Neural crest cell (in vitro differentiated cells): Measurements from ENCODE around the gene MITD1. TPM values are rescaled to one million over a fixed set of nuclear protein-coding genes. Genes with fewer than 3 reads are reported as not detected.
A peak's percentile ranks its signal among the peaks of the same experiment; 100 is the strongest.
"Not testable (repeated sequence)": the region's sequence is repeated elsewhere in the genome, so short reads cannot be mapped to it uniquely, and the experiment has no call there.

ENCODE experiments used
- DNase-seq: peaks from one replicate; pipeline ENCODE4 v3.0.0; 2021; ENCODE audit warnings: low read depth, mixed read lengths, low spot score
- H3K27ac Mint-ChIP-seq: one replicate; pipeline ENCODE4 v1.8.0; 2021; ENCODE audit warnings: mild to moderate bottlenecking, mixed read lengths; ENCODE audit not compliant: unreplicated experiment
- H3K27me3 Mint-ChIP-seq: 2 replicates; pipeline ENCODE4 v1.8.0; 2021; ENCODE audit warnings: low read depth, mild to moderate bottlenecking, mixed read lengths
- H3K36me3 Mint-ChIP-seq: 2 replicates; pipeline ENCODE4 v1.8.0; 2021; ENCODE audit warnings: low read depth, mild to moderate bottlenecking, mixed read lengths
- H3K4me1 Mint-ChIP-seq: 2 replicates; pipeline ENCODE4 v1.8.0; 2021; ENCODE audit warnings: mixed read lengths
- H3K4me3 Mint-ChIP-seq: one replicate; pipeline ENCODE4 v1.8.0; 2021; ENCODE audit warnings: mild to moderate bottlenecking, mixed read lengths
- H3K9me3 Mint-ChIP-seq: 2 replicates; pipeline ENCODE4 v1.8.0; 2021; ENCODE audit warnings: mixed read lengths
- CTCF ChIP-seq: fragments of 200-600 bp; sonication (generic); conservative IDR thresholded peaks from 2 replicates; pipeline ENCODE4 v1.5.0; 2021; ENCODE audit warnings: antibody characterized with exemption, mild to moderate bottlenecking
- total RNA-seq: library from RNA; stranded (reverse); gene quantifications from 2 replicates; pipeline ENCODE4 v1.2.1, GENCODE V29; 2021

MITD1 gene
- total RNA-seq, 1 donor from 2014 or later: 31.7 TPM

- H3K36me3 Mint-ChIP-seq: peaks cover 4% of the 10 kb centered on the region
- DNase-seq: no peak
- peaks cover 23% of the 10 kb centered on the region for H3K27me3 Mint-ChIP-seq
- no peak for TF ChIP-seq CTCF
- H3K27ac Mint-ChIP-seq: peak overlapping the region; percentile 96
- peak overlapping the region; percentile 97 for H3K4me3 Mint-ChIP-seq
- H3K9me3 Mint-ChIP-seq: no peaks in the 10 kb centered on the region
- peaks cover 18% of the 10 kb centered on the region for H3K4me1 Mint-ChIP-seq
These were observed 40.6 kb downstream of the MITD1 start for GRCh38 chr2:99140056-99140859.

GRCh38 chr2:99139003-99139402 lies 41.9 kb downstream of the MITD1 start:
- Mint-ChIP-seq H3K4me3 (peak overlapping the region; percentile 39), H3K4me1 (peaks cover 18% of the 10 kb centered on the region), H3K27me3 (peaks cover 23% of the 10 kb centered on the region), H3K36me3 (peaks cover 14% of the 10 kb centered on the region), H3K27ac (no peak overlapping the region), H3K9me3 (peaks cover 3% of the 10 kb centered on the region)
- TF ChIP-seq CTCF: no peak
- no peak for DNase-seq

- not testable (repeated sequence) for H3K4me3 Mint-ChIP-seq, DNase-seq, H3K27ac Mint-ChIP-seq, H3K27me3 Mint-ChIP-seq, H3K4me1 Mint-ChIP-seq
- H3K9me3 Mint-ChIP-seq: peaks cover 25% of the 10 kb centered on the region
- H3K36me3 Mint-ChIP-seq: peaks cover 36% of the 10 kb centered on the region
These were observed 45.8 kb downstream of the MITD1 start for GRCh38 chr2:99135044-99135556.

GRCh38 chr2:99127981-99128380 lies 52.9 kb downstream of the MITD1 start:
- Mint-ChIP-seq H3K4me3 (no peak overlapping the region), H3K36me3 (peaks cover 46% of the 10 kb centered on the region), H3K27ac (no peak overlapping the region), H3K4me1 (peaks cover 4% of the 10 kb centered on the region), H3K9me3 (peaks cover 31% of the 10 kb centered on the region), H3K27me3 (no peaks in the 10 kb centered on the region)
- DNase-seq: no peak
- TF ChIP-seq CTCF: no peak

Other genes starting within 250 kb of the MITD1 start
- 0.37 and 0.48 TPM in 2 replicates for gene CRACDL, start 244.8 kb downstream of the MITD1 start, total RNA-seq
- gene C2orf15, start 39.4 kb downstream of the MITD1 start, total RNA-seq: 0.23 and 0.37 TPM in 2 replicates
- 5.8 and 7.9 TPM in 2 replicates for gene TSGA10, start 26.1 kb downstream of the MITD1 start, total RNA-seq
- gene LIPT1, start 26.1 kb downstream of the MITD1 start, total RNA-seq: 6.8 and 8.2 TPM in 2 replicates
- gene MRPL30, start 126 bp upstream of the MITD1 start, total RNA-seq: 44.3 and 47.9 TPM in 2 replicates
- not detected in 2 replicates for gene LYG2, start 74.6 kb upstream of the MITD1 start, total RNA-seq
- 1.7 and 1.9 TPM in 2 replicates for gene LYG1, start 120.1 kb upstream of the MITD1 start, total RNA-seq
- 30.7 and 35.0 TPM in 2 replicates for gene TXNDC9, start 155.3 kb upstream of the MITD1 start, total RNA-seq
- 49.0 and 50.5 TPM in 2 replicates for gene EIF5B, start 156.3 kb upstream of the MITD1 start, total RNA-seq